Measurements from ENCODE around the gene SPATA31C1.

SPATA31C1 gene

GRCh38 chr9:87963770-87964169 lies 46.0 kb downstream of the SPATA31C1 start:
- no peak overlapping the region for H3K4me3 ChIP-seq (replicated peaks in 1 of 2; ENCODE audit: low read depth in 2 of 2, low read length in 2 of 2)
- DNase-seq (ENCODE audit: low read depth in 2 of 2): no peak
- no peak for TF ChIP-seq CTCF (IDR thresholded peaks at IDR 0.05; ENCODE audit: low read depth, low read length)

GRCh38 chr9:87964826-87965225 lies 47.1 kb downstream of the SPATA31C1 start:
- TF ChIP-seq CTCF (IDR thresholded peaks at IDR 0.05; ENCODE audit: low read depth, low read length): no peak
- H3K4me3 ChIP-seq (replicated peaks in 1 of 2; ENCODE audit: low read depth in 2 of 2, low read length in 2 of 2): no peak overlapping the region
- no peak for DNase-seq (ENCODE audit: low read depth in 2 of 2)

- no peak overlapping the region for H3K4me3 ChIP-seq (replicated peaks in 1 of 2; ENCODE audit: low read depth in 2 of 2, low read length in 2 of 2)
- DNase-seq (ENCODE audit: low read depth in 2 of 2): no peak
- TF ChIP-seq CTCF (IDR thresholded peaks at IDR 0.05; ENCODE audit: low read depth, low read length): no peak
Observed at GRCh38 chr9:87968155-87968554, 50.4 kb downstream of the SPATA31C1 start.

- no peak overlapping the region for H3K4me3 ChIP-seq (replicated peaks in 1 of 2; ENCODE audit: low read depth in 2 of 2, low read length in 2 of 2)
- DNase-seq (ENCODE audit: low read depth in 2 of 2): no peak
- no peak for TF ChIP-seq CTCF (IDR thresholded peaks at IDR 0.05; ENCODE audit: low read depth, low read length)
Observed at GRCh38 chr9:87970602-87971001, 52.8 kb downstream of the SPATA31C1 start.

GRCh38 chr9:87973122-87973521 lies 55.4 kb downstream of the SPATA31C1 start:
- no peak overlapping the region for H3K4me3 ChIP-seq (replicated peaks in 1 of 2; ENCODE audit: low read depth in 2 of 2, low read length in 2 of 2)
- no peak for DNase-seq (ENCODE audit: low read depth in 2 of 2)
- no peak for TF ChIP-seq CTCF (IDR thresholded peaks at IDR 0.05; ENCODE audit: low read depth, low read length)
